Measurements from ENCODE around the gene PARP11.

- TF ChIP-seq POLR2A (IDR thresholded peaks at IDR 0.05) (no peak), CTCF (IDR thresholded peaks at IDR 0.05) (no peak)
Measured at GRCh38 chr12:3838076-3838475, 35.1 kb downstream of the PARP11 start.
